Right kidney (tissue), 1 donor: ENCODE measurements around the gene FAM222A.

ENCODE experiments used
- DNase-seq: peaks from one replicate; pipeline ENCODE4 v3.0.0-alpha.2; 2016

Gene FAM222A

GRCh38 chr12:109803678-109804077, 90.1 kb downstream of the FAM222A start:
- DNase-seq, result no peak

- peak; percentile 47 for DNase-seq
Observed at GRCh38 chr12:109804820-109805761, 91.5 kb downstream of the FAM222A start.

GRCh38 chr12:109807954-109808643, 94.5 kb downstream of the FAM222A start:
- no peak for DNase-seq

GRCh38 chr12:109808876-109809646, 95.4 kb downstream of the FAM222A start:
- DNase-seq, result no peak

- no peak for DNase-seq
Observed at GRCh38 chr12:109810954-109811623, 97.5 kb downstream of the FAM222A start.

- no peak for DNase-seq
Observed at GRCh38 chr12:109811624-109811995, 98.0 kb downstream of the FAM222A start.

GRCh38 chr12:109813810-109814416, 100.3 kb downstream of the FAM222A start:
- no peak for DNase-seq

- no peak for DNase-seq
Observed at GRCh38 chr12:109814600-109815150, 101.0 kb downstream of the FAM222A start.

GRCh38 chr12:109815225-109815624, 101.6 kb downstream of the FAM222A start:
- no peak for DNase-seq

- DNase-seq, result no peak
Observed at GRCh38 chr12:109815757-109816617, 102.4 kb downstream of the FAM222A start.

GRCh38 chr12:109816870-109817269, 103.2 kb downstream of the FAM222A start:
- no peak for DNase-seq

GRCh38 chr12:109817627-109818231, 104.1 kb downstream of the FAM222A start:
- no peak for DNase-seq

- DNase-seq, result no peak
Observed at GRCh38 chr12:109818253-109818652, 104.6 kb downstream of the FAM222A start.

GRCh38 chr12:109818905-109819500, 105.4 kb downstream of the FAM222A start:
- DNase-seq, result no peak
